ENCODE measurements around the gene CARNS1. TPM values are rescaled to one million over a fixed set of nuclear protein-coding genes. Genes with fewer than 3 reads are reported as not detected.

Gene CARNS1
- total and polyA plus RNA-seq, 2 of the 13 experiments (the other 11 are each of a cell fraction or from before 2014, with no cell fraction given) = not detected

DNA sequence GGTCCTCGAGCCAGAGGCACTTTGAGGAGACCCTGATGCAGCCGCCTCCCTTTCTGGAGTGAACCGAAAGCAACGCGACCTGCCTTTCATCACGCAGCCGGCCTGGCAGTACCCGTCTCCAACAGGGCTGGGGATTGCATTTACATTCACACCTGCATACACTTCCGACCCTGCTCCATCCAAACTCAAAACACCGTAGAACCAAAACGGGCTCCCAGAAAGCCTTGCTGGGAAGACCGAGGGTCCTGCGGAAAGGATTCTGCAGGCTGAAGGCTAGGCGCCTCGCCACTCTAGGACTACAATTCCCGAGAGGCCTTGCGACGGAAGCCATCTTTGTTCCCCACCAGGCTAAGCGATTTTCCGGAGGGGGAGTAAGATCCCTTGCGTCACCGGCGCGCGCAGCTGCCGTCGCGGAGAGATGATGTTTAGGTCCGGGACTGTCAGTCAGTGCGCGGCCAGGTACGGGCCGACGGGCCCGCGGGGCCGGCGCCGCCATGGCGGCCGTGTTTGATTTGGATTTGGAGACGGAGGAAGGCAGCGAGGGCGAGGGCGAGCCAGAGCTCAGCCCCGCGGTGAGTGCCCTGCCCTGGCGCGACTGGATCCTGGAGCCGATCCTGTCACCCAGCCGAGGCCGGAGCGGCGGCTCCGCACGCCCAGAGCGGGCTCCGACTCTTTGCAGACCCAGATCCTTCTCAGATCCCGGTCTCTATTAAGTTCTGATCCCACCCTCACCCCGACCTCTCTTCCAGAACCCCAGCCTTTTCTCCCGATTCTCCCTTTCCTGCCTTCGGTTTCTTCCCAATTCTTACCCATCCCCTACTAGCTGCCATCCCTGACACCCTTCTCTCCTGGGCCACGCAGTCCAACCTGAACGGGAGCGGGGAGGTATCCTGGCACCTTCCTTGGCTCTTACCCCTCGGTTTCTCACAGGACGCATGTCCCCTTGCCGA lies 12.8 kb downstream of the CARNS1 start, which contains the start of gene RPS6KB2 (continued):
- TF ChIP-seq, protein P1, sequence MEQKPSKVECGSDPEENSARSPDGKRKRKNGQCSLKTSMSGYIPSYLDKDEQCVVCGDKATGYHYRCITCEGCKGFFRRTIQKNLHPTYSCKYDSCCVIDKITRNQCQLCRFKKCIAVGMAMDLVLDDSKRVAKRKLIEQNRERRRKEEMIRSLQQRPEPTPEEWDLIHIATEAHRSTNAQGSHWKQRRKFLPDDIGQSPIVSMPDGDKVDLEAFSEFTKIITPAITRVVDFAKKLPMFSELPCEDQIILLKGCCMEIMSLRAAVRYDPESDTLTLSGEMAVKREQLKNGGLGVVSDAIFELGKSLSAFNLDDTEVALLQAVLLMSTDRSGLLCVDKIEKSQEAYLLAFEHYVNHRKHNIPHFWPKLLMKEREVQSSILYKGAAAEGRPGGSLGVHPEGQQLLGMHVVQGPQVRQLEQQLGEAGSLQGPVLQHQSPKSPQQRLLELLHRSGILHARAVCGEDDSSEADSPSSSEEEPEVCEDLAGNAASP (CRISPR knock-in tag; IDR thresholded peaks at IDR 0.05; ENCODE audit: borderline replicate concordance) = peak; percentile 58; the same call in 1 of the 2 replicates
- TF ChIP-seq ONECUT2 (CRISPR knock-in tag; IDR thresholded peaks at IDR 0.05) (peak; percentile 18; the same call in 1 of the 2 replicates), GFI1 (CRISPR knock-in tag; IDR thresholded peaks at IDR 0.05; ENCODE audit: borderline replicate concordance) (no peak), ZFP1 (CRISPR knock-in tag; IDR thresholded peaks at IDR 0.05) (no peak), ZBTB42 (CRISPR knock-in tag; IDR thresholded peaks at IDR 0.05) (peak; percentile 19; the same call in 1 of the 2 replicates), MBD4 (IDR thresholded peaks at IDR 0.05; ENCODE audit: borderline replicate concordance, low read length) (no peak), ZSCAN20 (CRISPR knock-in tag; IDR thresholded peaks at IDR 0.05; ENCODE audit: borderline replicate concordance) (peak; percentile 49; the same call in 1 of the 2 replicates), ZZZ3 (CRISPR knock-in tag; IDR thresholded peaks at IDR 0.05; ENCODE audit: borderline replicate concordance) (peak; percentile 71; the same call in 1 of the 2 replicates), REL (CRISPR knock-in tag; conservative IDR thresholded peaks at IDR 0.05) (no peak), ATF1 (CRISPR knock-in tag; IDR thresholded peaks at IDR 0.05) (peak; percentile 100), NCOA5 (CRISPR knock-in tag; IDR thresholded peaks at IDR 0.05) (no peak), STAG1 (CRISPR knock-in tag; IDR thresholded peaks at IDR 0.05) (peak; percentile 21; the same call in 1 of the 2 replicates), NR2C2 (CRISPR knock-in tag; IDR thresholded peaks at IDR 0.05; ENCODE audit: borderline replicate concordance) (peak; percentile 80; the same call in 1 of the 2 replicates)
- TF ChIP-seq, protein P2, sequence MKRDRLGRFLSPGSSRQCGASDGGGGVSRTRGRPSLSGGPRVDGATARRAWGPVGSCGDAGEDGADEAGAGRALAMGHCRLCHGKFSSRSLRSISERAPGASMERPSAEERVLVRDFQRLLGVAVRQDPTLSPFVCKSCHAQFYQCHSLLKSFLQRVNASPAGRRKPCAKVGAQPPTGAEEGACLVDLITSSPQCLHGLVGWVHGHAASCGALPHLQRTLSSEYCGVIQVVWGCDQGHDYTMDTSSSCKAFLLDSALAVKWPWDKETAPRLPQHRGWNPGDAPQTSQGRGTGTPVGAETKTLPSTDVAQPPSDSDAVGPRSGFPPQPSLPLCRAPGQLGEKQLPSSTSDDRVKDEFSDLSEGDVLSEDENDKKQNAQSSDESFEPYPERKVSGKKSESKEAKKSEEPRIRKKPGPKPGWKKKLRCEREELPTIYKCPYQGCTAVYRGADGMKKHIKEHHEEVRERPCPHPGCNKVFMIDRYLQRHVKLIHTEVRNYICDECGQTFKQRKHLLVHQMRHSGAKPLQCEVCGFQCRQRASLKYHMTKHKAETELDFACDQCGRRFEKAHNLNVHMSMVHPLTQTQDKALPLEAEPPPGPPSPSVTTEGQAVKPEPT (CRISPR knock-in tag; IDR thresholded peaks at IDR 0.05; ENCODE audit: low read depth) = 0 out of 2 replicates have a peak, but pooled peaks have one; percentile 65
- TF ChIP-seq, protein P3, sequence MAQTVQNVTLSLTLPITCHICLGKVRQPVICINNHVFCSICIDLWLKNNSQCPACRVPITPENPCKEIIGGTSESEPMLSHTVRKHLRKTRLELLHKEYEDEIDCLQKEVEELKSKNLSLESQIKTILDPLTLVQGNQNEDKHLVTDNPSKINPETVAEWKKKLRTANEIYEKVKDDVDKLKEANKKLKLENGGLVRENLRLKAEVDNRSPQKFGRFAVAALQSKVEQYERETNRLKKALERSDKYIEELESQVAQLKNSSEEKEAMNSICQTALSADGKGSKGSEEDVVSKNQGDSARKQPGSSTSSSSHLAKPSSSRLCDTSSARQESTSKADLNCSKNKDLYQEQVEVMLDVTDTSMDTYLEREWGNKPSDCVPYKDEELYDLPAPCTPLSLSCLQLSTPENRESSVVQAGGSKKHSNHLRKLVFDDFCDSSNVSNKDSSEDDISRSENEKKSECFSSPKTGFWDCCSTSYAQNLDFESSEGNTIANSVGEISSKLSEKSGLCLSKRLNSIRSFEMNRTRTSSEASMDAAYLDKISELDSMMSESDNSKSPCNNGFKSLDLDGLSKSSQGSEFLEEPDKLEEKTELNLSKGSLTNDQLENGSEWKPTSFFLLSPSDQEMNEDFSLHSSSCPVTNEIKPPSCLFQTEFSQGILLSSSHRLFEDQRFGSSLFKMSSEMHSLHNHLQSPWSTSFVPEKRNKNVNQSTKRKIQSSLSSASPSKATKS (CRISPR knock-in tag; IDR thresholded peaks at IDR 0.05) = no peak
